CD4-positive, alpha-beta T cell treated with Interleukin-4 for 4 hours (primary cell): ENCODE results near the gene E2F8.
A peak's percentile ranks its signal among the peaks of the same experiment; 100 is the strongest.
"Not testable (repeated sequence)": the region's sequence is repeated elsewhere in the genome, so short reads cannot be mapped to it uniquely, and the experiment has no call there.

Source experiments
- DNase-seq: peaks from one replicate; pipeline ENCODE4 v3.0.0-alpha.2; 2020

The E2F8 gene, protein sequence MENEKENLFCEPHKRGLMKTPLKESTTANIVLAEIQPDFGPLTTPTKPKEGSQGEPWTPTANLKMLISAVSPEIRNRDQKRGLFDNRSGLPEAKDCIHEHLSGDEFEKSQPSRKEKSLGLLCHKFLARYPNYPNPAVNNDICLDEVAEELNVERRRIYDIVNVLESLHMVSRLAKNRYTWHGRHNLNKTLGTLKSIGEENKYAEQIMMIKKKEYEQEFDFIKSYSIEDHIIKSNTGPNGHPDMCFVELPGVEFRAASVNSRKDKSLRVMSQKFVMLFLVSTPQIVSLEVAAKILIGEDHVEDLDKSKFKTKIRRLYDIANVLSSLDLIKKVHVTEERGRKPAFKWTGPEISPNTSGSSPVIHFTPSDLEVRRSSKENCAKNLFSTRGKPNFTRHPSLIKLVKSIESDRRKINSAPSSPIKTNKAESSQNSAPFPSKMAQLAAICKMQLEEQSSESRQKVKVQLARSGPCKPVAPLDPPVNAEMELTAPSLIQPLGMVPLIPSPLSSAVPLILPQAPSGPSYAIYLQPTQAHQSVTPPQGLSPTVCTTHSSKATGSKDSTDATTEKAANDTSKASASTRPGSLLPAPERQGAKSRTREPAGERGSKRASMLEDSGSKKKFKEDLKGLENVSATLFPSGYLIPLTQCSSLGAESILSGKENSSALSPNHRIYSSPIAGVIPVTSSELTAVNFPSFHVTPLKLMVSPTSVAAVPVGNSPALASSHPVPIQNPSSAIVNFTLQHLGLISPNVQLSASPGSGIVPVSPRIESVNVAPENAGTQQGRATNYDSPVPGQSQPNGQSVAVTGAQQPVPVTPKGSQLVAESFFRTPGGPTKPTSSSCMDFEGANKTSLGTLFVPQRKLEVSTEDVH

DNA sequence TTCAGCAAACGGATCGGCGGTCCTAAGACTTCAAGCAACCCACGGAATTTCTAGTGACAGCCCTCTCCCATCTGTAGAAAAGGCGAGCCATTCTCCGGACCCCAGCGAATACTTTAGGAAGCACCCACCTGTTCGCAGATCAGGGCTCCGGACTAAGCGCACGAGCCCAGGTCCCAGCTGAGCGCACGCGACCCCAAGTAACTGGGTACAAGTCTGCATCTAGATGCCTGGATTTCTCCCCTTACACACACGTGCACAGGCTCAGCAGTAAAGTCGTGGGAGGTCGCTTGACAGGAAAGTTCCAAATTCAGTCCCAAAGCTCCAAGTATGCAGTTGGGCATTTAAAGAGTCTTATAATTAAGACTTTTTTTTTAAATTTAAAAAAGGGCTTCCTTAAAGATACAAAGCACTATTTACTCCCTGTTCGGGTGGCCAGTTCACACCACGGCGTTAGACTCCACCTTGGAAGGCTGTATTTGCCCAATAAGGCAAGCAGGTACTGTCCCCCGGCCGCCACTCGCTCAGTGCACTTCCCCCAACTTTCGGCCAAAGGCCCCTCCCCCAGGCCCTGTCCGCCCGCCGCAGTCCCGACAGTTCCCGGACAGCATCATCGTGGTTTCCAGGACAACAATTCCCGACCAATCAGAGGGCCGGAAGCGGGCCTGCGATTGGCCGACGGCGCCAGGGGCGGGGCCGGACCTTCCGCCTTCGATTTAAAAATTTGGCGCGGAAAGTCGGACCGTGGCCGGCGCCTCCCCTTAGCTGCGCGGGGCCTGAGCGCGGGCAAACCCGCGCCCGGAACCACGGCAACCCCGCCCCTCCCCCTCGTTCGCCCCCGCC, at the start of gene E2F8:
E2F8 (minus strand) TSS at position 526 of the 840 bp plus-strand sequence. CDS start 824 bp downstream, outside the sequence.
- DNase-seq: peak; percentile 82

DNA sequence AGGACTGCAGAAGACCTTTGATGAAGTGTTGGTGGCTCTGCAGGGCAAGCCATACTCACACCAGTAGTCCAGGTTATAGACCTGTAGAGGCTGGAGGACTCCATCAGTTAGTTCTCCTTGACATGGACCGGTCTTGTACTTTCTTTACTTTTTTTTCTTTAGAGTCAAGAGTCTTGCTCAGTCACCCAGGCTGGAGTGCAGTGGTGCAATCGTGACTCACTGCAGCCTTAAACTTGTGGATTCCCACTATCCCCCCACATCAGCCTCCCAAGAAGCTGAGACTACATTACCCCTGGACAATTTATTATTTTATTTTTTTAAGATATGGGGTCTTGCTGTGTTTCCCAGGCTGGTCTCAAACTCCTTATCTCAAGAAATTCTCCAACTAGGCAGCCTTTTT, 49.6 kb upstream of the E2F8 start:
- no peak for DNase-seq

DNA sequence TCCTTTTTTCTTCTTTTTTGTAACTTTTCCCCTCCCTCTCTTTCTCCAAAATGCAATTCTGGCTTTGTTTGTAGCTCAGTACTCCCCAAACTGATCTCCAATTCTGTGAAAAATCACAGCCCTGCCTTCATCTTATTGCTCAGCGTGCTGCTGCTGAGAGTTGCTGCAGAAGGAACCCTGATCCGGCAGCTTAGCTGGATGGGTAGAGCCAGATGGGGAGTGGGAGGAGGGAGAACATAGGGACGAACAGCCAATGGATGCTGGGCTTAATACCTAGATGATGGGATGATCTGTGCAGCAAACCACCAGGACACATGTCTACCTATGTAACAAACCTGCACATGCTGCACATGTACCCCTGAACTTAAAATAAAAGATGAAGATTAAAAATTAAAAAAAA, 47.5 kb upstream of the E2F8 start:
- DNase-seq: no peak

DNA sequence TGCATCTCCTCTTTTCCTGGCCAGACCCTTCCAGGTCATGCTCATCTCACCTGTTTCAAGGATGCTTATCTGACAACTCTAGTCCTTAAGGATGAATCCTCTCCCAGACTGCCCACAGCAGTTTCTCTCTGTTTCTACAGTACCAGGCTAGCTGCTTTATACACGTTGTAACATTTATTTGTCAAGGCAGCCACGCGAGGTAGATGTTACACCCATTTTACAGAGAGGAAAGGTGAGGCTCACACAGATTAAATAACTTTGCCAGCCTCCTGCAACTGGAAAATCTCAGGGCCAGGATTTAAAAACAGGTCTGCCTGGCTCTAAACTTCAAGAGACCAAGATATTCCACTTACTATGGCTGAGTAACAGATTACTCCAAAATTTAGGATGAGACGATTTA, 45.7 kb upstream of the E2F8 start:
- no peak for DNase-seq

DNA sequence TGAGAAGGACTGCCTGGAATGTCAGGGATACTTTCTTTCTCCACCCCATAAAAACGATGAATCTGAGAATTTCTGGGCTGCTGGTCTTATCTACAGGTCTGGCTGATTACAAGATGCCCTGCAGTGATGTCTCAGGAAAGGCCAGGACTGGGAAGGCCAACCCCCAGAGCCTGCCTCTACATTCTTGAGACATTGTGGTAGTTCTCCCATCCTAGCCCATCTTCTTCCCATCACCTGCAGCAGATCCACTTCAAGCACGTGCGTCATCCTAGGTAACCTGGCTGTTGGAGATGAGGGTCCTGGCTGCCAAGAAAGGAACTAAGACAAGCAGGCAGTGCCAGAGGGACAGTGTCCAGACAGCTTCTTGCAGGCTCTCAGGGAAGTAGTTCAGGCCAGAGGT, 44.1 kb upstream of the E2F8 start:
- no peak for DNase-seq

DNA sequence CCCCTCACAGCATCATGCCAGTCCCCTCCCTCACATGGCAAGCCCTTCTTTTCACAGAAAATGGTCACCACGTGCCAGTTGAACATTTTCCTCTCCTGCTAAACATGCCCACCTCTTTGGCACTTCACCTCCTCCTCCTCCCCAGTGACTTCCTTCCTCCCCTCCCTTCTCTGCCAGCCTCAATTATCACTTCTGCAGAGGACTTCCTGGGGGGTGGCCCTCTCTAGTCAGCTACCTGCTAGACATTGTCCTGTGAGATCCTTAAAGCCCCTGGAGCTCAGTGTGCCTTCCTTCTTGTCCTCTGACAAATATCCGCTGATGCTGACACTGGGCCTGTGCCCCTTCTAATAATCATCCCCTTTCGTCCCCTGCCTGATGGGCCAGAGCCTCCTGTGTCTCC, 43.2 kb upstream of the E2F8 start:
- peak; percentile 26 for DNase-seq

DNA sequence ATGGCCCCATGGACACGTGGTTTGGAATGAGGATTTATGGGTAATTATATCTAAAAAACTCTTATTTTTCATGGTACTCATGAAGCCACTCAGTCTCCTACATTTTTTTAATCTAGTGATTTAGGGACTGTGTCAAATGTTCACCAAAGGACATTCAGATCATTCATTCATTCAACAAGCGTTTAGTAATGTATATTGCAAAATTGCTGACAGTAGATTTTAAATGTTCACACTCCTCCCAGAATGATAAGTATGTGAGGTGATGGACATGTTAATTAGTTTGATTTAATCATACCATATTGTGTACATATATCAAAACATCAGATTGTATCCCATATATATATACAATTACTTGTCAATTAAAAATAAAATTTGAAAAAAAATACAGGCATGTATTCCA, 40.8 kb upstream of the E2F8 start:
- no peak for DNase-seq

DNA sequence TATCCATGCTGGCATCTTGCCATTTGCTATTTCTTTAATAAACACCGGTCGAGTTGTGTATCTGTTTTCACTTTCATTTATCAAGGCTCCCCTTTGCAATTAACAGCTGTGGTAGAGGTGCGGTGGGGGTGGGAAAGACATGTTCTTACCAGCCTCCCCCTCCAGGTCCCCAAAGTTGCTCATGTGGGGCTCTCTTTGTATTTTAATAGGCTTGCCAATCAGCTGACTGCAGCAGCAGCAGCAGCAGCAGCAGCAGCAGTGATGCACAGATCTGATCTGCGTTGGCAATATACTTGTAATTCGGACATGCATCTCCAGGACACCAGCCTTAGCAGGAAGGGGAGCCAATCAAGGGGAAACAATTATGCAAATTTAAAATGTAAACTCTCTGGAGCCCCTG, 40.3 kb upstream of the E2F8 start:
- DNase-seq: peak; percentile 66

DNA sequence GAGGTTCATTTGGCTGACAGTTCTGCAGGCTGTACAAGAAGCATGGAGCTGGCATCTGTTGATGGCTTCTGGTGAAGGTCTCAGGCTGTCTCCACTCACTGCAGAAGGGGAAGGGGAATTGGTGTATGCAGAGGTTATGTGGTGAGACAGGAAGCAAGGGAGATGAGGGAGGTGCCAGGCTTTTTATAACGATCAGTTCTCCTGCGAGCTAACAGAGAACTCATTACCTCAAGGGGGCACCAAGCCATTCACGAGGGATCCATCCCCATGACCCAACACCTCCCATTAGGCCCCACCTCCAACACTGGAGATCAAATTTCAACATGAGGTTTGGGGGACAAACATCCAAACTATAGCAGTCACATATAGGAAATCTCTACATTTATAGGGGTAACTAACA, 38.7 kb upstream of the E2F8 start:
- DNase-seq: no peak

DNA sequence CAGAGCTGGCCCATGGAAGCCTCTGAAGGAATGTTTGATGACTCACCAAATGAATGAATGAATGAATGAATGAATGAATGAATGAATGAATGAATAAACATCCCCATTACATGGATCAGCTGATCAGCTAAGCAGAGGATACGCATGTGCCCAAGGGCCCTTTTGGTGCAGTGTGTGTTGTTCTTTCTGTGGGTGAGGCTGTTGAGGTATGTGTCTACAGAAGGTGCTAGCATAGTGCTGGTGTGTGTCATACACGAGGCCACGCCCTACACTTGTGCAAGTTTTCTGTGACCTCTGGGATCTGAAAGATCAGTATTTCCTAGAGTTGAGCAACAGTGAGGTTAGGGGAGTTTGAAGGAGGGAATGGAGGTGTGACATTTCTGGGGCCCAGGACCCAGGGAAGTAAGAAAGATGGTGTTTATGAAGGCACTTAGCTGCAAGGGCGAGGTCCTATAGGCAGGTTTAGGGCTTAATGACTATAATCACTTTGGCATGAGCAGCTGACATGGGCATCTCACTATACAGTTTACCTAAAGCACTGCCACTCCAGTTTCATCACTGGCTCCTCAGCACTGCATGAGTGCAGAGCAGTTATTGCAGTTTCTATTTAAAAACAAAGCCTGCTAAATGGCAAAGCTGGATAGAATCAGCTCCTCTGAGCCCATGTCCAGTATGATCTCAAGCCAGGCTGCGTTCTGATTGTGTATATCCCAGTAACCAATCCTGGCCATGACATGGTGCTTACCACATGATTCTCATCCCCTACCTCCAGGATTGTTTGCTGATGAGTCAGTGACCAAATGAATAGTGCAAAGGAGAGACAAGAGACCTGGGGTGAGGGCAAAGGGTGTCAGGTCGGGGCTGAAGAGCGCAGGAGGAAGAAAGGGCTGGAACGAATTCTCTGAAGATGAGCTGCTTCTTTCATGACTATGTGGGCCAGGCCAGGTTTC, 36.4 kb upstream of the E2F8 start:
- DNase-seq: no peak

DNA sequence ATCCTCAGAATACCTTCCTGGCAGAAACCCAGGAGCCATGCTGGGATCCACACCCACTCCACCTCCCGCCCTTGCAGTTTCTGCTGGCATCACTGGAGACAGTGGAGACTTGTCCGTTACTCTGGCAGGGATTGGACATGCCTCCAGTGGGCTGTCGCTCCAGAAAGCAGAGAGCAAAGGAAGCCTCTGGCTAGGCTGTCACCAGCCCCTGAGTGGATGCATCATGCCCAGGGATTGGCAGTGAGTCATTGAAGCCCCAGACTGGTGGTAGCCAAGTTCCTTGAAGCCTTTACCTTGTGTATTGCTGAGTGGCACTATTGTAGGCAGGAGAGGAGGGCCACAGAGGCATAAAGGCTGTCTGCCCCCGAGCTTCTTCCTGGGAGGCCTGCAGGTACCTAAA, 34.8 kb upstream of the E2F8 start:
- no peak for DNase-seq

DNA sequence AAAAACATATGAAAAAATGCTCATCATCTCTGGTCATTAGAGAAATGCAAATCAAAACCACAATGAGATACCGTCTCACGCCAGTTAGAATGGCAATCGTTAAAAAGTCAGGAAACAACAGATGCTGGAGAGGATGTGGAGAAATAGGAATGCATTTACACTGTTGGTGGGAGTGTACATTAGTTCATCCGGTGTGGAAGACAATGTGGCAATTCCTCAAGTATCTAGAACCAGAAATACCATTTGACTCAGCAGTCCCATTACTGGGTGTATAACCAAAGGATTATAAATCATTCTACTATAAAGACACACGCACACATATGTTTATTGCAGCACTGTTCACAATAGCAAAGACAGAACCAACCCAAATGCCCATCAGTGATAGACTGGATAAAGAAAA, 32.5 kb upstream of the E2F8 start:
- DNase-seq: not testable (repeated sequence)

DNA sequence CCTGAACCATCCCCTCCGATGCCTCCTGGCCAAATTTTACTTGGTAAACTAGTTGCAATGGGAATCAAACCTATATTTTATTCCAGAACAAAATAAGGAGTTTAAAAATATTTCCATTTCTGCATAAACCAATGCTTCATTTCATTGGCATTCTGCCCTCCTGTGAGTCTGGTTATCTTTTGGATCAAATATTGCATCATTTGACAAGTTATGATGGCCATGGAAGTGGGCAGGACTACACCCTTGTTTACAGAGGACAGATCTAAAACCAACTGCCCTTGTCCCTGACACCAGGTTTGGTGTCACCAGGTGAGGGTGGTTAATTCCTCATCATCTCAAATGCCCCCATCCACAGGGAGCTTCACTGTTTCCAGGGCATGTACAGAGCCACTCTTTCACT, 28.2 kb upstream of the E2F8 start:
- DNase-seq: no peak

DNA sequence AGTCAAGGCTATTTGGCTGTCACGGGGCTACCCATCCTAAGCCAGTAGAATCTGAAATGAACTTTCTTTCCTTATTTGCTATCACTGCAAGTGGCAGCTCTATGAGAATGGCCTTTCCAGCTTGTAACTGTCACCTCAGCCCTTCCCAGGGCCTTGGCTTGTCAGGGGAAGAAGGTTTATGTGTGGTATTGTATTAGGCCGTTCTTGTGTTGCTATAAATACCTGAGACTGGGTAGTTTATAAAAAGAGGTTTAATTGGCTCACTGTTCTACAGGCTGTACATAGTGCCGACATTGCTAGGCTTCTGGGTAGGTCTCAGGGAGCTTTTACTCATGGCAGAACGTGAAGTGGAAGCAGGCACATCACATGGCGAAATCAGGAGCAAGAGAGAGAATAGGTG, 26.8 kb upstream of the E2F8 start:
- no peak for DNase-seq

DNA sequence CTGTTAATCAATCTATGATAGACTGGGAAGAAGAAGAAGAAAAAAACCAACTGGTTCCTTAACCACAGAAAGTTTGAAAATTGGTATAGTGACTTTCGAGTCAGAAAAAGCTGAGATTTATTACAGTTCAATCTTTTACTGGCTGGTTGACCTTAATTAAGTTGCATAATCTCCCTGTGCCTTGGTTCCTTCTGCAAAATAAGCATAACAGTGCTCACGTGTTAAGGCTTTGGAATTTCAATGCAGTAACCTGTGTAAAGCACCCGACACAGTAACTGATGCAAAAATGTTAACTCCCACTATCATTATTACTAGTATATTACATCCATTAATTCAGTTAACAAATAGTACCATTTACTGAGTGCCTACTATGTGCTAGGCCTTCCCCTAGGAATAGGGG, 22.6 kb upstream of the E2F8 start:
- no peak for DNase-seq

DNA sequence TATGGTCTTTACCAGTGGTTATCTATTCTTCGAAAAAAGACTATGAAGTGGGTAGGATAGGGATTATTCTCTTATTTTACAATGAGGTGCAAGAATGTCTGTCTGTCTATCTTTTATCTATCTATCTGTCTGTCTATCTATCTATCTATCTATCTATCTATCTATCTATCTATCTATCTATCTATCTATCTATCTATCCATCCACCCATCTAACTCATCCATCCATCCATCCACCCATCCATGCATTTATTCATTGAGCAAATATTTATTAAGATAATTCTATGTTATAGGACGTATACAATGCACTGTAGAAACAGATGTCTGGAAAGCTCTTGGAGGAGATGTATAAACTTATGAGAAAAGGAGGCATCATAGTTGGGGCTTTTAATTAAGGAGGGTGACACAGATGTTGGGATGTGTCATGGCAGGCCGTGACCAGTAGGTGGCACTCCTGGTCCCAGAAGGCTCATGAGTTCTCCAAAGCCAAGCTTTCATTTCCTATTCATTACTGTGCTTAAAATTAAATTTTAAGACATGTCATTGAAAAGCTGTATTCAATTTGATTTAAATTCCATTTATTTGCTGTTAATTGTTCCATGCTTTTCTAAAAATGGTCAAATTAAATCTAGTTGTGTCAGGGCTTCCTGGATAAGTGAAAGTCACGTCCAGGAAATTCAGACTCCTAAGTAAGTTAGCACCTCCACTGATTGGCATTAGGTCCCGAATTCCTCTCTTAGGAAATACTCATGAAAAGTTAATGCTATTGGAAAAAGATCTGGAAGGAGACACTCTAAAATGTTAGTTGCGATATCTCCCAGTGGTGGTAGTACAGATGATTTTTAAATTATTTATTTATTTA, 19.0 kb upstream of the E2F8 start:
- DNase-seq: peak; percentile 66

DNA sequence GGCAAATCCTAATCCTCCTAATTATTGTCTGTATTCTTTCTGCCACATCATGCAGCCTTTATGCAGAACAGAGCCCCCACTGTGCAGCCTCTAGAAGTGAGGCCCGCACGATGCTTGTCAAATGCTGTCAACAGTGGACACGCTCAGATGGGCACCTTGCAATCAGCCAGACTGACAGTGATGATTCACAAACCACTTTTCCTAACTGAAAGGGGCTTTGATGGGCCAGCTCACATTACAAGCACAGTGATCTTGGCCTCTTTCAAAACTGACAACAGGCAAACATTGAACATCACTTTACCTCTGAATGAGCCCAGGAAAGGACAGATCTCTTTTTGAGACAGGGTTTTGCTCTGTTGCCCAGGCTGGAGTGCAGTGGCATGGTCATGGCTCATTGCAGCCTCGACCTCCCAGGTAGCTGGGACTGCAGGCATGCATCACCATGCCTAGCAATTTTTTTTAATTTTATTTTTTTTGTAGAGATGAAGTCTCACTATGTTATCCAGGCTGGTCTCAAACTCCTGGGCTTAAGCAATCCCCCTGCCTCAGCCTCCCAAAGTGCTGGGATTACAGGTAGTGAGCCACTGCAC, 18.0 kb upstream of the E2F8 start:
- DNase-seq: no peak

DNA sequence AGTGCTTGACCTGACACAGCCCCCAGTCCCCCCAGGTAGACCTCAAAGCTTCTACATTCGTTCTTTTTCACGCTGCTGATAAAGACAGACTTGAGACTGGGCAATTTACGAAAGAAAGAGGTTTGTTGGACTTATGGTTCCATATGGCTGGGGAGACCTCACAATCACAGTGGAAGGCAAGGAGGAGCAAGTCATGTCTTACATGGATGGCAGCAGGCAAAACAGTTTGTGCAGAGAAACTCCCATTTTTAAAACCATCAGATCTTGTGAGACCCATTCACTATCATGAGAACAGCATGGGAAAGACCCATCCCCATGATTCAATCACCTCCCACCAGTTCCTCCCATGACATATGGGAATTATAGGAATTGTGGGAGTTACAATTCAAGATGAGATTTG, 13.7 kb upstream of the E2F8 start:
- not testable (repeated sequence) for DNase-seq

DNA sequence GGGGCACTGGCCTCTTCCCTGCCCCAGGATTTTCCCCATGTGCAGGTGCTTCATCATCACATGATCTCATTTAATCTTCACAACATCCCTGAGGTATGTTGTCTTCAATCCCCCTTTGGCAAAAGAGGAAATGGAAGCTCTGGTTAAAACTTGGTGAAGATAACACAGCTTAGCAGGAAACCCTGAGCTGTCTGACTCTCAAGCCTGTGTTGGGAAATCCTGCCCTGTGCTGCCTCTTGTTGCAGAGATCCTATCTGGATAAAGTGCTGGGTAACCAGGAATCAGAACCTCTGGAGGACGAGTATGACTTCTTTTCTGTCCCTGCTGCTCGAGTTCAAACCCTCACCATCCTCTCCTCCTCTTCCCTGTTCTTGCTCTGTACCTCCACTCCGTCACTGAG, 13.1 kb upstream of the E2F8 start:
- DNase-seq: no peak

DNA sequence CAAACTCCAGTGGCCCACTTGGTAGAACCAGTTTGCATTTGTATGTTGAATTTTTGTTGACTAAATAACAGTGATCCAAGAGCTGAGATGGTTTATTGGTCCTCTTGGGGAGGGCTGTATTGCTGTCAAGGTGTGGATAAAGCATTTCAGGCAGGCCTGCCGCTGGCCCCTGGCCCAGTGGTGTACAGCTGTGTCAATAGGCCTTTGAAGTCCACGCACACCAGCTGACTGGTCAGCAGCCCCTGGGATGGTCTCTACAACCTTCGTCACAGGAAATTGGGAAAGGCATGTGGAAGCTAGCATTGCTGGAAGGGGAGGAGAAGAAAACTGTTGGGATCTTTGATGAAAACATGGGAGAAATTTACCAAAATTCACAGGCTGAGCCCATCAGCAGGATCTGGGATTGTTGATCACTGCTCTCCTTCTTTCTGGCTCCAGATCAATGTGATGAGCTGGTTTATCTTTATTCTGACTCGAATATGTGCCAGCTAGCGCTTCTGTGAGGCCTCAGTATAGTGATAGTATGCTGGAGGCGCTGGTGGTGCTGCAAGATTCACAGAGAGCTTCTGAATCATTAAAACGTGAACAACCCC, 12.5 kb upstream of the E2F8 start:
- no peak for DNase-seq
